H1 (cell line): Measurements from ENCODE around the gene CTU1.

Source experiments
- CTCF ChIP-seq, 3 experiments: IDR thresholded peaks; 1 replicate in 2 of 3; 2 replicates in 1 of 3; pipeline versions ENCODE4 v1.5.1 to v1.6.1; 2011; ENCODE audit warnings: low read length in 3 of 3, mild to moderate bottlenecking in 3 of 3, inconsistent platforms in 2 of 3, low read depth in 1 of 3, moderate library complexity in 1 of 3; ENCODE audit not compliant: insufficient read depth in 1 of 3; ENCODE audit errors: control extremely low read depth in 1 of 3
- SUZ12 ChIP-seq: fragments of 200-600 bp; sonication (generic); IDR thresholded peaks from 2 replicates; pipeline ENCODE4 v1.6.1; 2012; ENCODE audit warnings: mild to moderate bottlenecking, inconsistent platforms, low read length, moderate library complexity, mixed read lengths

GRCh38 chr19:51108066-51108804 lies at the start of gene CTU1:
- TF ChIP-seq CTCF (IDR thresholded peaks at IDR 0.05; ENCODE audit: control extremely low read depth in 1 of 3, insufficient read depth in 1 of 3, low read depth in 1 of 3, low read length in 3 of 3) = no peak
- TF ChIP-seq SUZ12 = no peak
